ENCODE results near the gene ASNS.
"Not testable (repeated sequence)": the region's sequence is repeated elsewhere in the genome, so short reads cannot be mapped to it uniquely, and the experiment has no call there.

The ASNS gene, protein sequence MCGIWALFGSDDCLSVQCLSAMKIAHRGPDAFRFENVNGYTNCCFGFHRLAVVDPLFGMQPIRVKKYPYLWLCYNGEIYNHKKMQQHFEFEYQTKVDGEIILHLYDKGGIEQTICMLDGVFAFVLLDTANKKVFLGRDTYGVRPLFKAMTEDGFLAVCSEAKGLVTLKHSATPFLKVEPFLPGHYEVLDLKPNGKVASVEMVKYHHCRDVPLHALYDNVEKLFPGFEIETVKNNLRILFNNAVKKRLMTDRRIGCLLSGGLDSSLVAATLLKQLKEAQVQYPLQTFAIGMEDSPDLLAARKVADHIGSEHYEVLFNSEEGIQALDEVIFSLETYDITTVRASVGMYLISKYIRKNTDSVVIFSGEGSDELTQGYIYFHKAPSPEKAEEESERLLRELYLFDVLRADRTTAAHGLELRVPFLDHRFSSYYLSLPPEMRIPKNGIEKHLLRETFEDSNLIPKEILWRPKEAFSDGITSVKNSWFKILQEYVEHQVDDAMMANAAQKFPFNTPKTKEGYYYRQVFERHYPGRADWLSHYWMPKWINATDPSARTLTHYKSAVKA

GRCh38 chr7:97872025-97872669 lies at the start of gene ASNS:
Gene ASNS, minus strand, starts transcription at chr7:97872408. Its CDS starts 3,252 bp downstream, at chr7:97869156.
- peak; percentile 21 for DNase-seq

DNA sequence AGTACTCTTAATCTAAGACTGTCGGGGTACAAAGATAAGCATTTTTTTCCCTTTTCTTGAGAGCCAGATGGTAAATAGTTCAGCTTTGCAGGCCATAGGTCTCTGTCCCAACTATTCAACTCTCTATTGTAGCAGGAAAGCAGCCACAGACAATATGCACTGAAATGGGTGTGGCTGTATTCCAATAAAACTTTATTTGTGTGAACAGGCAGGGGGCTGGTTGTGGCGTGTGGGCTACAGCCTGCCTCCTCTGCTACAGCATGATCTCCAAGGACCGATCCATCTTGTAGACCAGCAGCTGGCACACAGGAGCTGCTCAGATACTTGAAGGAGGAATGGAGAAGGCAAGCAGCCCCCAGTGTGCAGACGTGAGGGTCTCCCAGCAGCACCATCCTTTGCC lies 49.0 kb upstream of the ASNS start:
- not testable (repeated sequence) for DNase-seq

DNA sequence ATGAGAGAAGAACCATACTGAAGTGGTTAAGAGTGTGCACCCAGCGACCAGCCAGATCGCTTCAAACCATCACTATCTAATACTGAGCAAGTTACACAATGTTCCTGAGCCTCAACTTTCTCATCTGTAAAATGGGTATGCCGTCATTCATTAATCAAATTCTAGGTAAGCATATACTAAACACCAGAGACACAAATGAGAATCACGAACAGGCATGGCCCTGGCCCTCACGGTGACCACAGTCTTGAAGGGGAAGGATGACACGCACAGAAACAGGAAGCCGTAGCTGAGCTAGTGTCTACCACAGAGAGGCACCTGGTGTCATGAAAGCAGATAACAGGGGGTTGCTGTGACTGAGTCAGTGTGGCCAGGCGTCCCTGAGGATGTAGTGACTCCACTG lies 43.1 kb upstream of the ASNS start:
- not testable (repeated sequence) for DNase-seq

GRCh38 chr7:97912294-97912693 lies 40.1 kb upstream of the ASNS start:
- not testable (repeated sequence) for DNase-seq

GRCh38 chr7:97896893-97897292 lies 24.7 kb upstream of the ASNS start:
- not testable (repeated sequence) for DNase-seq

- DNase-seq, result not testable (repeated sequence)
Observed at GRCh38 chr7:97891721-97892120, 19.5 kb upstream of the ASNS start.

- not testable (repeated sequence) for DNase-seq
Observed at GRCh38 chr7:97879527-97879926, 7.3 kb upstream of the ASNS start.

- DNase-seq, result not testable (repeated sequence)
Observed at GRCh38 chr7:97874894-97875293, 2.7 kb upstream of the ASNS start.

- no peak for DNase-seq
Observed at GRCh38 chr7:97873606-97874005, 1.4 kb upstream of the ASNS start.

- DNase-seq, result no peak
Observed at GRCh38 chr7:97871659-97872024, 566 bp downstream of the ASNS start.

DNA sequence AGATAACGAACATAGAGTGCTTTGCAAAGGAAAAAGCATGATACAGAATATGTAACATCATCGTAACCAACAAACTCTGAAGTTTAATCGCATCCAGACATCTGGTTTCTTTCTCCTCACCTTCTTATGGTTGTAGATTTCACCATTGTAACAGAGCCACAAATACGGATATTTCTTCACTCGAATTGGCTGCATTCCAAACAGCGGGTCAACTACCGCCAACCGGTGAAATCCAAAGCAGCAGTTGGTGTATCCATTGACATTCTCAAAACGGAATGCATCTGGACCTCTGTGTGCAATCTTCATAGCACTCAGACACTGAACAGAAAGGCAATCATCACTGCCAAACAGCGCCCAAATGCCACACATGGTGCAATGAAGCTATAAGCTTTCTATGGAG lies 3.4 kb downstream of the ASNS start:
- no peak for DNase-seq

GRCh38 chr7:97868314-97868713 lies 3.9 kb downstream of the ASNS start:
- DNase-seq, result no peak

- DNase-seq, result no peak
Observed at GRCh38 chr7:97865104-97865503, 7.1 kb downstream of the ASNS start.

- no peak for DNase-seq
Observed at GRCh38 chr7:97859606-97860204, 12.5 kb downstream of the ASNS start.

GRCh38 chr7:97858221-97858620 lies 14.0 kb downstream of the ASNS start:
- no peak for DNase-seq

GRCh38 chr7:97857544-97857943 lies 14.7 kb downstream of the ASNS start:
- no peak for DNase-seq

DNA sequence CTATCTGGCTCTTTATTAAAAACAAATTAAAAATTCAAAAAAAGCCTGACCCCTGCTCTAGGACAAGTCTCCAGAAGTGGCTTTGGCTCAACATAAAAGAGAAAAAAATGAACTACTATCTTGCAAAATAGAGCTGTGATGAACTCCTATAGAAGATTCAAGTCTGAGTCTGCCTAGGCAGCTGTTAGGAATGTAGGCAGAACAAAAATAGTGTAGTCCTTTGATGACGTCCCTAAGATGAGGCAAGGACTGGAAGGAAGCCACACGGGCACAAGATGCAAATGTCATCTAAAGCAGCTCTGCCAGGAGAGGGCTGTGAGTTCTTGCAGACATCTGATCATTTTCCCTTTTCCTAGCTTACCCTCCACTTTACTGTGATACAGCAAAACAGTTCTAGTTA lies 20.5 kb downstream of the ASNS start:
- DNase-seq, result no peak

- DNase-seq, result not testable (repeated sequence)
Observed at GRCh38 chr7:97850262-97851031, 21.8 kb downstream of the ASNS start.

DNA sequence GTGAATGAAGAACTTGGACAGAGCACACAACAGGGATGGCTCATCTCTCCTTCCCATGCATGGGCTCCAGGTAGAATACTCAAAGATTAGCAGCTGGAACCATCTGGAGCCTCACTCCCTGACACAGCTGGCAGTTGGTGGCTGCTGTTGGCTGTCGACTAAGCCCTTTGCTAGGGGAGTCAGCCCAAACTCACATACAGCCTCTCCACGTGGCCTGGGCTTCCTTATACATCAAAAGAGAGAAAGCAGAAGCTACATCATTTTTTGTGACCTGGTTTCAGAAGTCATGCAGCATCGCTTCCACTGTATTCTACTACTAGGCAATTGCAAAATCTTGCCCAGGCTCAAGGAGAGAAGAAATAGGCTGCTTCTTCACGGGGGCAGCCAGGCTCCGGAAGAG lies 24.4 kb downstream of the ASNS start:
- no peak for DNase-seq

- DNase-seq, result no peak
Observed at GRCh38 chr7:97846945-97847344, 25.3 kb downstream of the ASNS start.

DNA sequence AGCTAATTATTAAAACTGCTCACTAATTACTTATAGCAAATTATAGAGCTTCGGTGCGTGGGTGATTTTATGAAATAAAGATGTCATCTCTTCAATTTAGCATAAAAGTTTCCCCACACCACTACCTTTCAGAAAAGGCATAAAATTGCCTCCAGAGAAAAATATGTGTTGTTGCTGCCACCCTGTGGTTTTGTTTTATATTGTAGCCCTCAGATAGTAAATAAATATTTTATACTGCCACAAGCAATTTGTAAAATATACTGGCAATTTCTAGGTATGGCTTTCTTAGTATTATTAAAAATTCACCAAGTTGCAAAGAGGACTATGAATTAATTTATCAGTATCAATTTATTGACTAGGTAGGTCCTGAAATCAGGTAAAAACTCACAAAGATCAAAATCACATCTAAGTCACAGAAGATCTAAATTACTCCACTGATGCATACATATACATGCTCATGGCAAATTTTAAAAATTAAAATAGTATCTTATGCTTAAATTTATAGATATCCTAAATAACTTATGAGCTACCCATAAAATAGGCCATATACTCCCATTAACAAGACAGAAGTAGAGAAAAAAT lies 26.5 kb downstream of the ASNS start:
- DNase-seq, result no peak

- no peak for DNase-seq
Observed at GRCh38 chr7:97844036-97844435, 28.2 kb downstream of the ASNS start.

Data from KG1 (cell line).